Mucosa of descending colon (tissue), 3 donors: ENCODE data around the gene KRTAP5-8. TPM values are rescaled to one million over a fixed set of nuclear protein-coding genes. Genes with fewer than 3 reads are reported as not detected.
"Not testable (repeated sequence)": the region's sequence is repeated elsewhere in the genome, so short reads cannot be mapped to it uniquely, and the experiment has no call there.

Experiments used
- ATAC-seq: fragments of 200-7000 bp; cut with Tn5 transposase; one replicate; pipeline ENCODE4 v1.9.1; 2020; ENCODE audit warnings: mild to moderate bottlenecking, moderate library complexity
- DNase-seq, 3 donors: peaks; one replicate each; pipeline ENCODE4 v3.0.0-alpha.2; 2020
- H3K36me3 ChIP-seq: fragments of 200-600 bp; one replicate; pipeline ENCODE4 v1.8.0; 2021; ENCODE audit warnings: low read depth, mild to moderate bottlenecking
- H3K4me1 ChIP-seq: fragments of 200-600 bp; one replicate; pipeline ENCODE4 v1.8.0; 2021; ENCODE audit warnings: low read depth, mild to moderate bottlenecking
- H3K4me3 ChIP-seq: fragments of 200-600 bp; one replicate; pipeline ENCODE4 v1.8.0; 2021; ENCODE audit warnings: mild to moderate bottlenecking
- H3K9me3 ChIP-seq: fragments of 200-600 bp; one replicate; pipeline ENCODE4 v1.8.0; 2021; ENCODE audit warnings: mild to moderate bottlenecking
- intact Hi-C, 2 donors: fragments of 100-400 bp; cut with DNase I in 1 of 2; cut with micrococcal nuclease in 1 of 2; formaldehyde crosslinking; loops; one replicate each; pipeline versions ENCODE4 v1.11.0 to v1.11.1; 2022; cut with DNase I, micrococcal nuclease
- long read RNA-seq, 2 donors: library from polyadenylated mRNA; unstranded; transcript quantifications; one replicate each; pipeline ENCODE4 v2.0.0, GENCODE V29; 2019 to 2021
- total RNA-seq, 3 donors: library from RNA; stranded (reverse); fragmentation: NEBNext Ultra II Directional in 2 of 3; extraction: Animal tissue kit (Norgen Biotek cat#: 25700) in 2 of 3; gene quantifications; one replicate each; pipeline versions ENCODE4 v1.2.1 to v1.2.4, GENCODE V29; 2021 to 2023
- TF ChIP-seq, protein P1 (sequence below): fragments of 200-600 bp; IDR thresholded peaks from one replicate; pipeline ENCODE4 v1.8.0; 2022; ENCODE audit warnings: antibody characterized with exemption, mild to moderate bottlenecking
- donor health status: DM: no; HTN: no; CAD: no; lungs with moderate emphysema.
- donor health status: DM: no; HTN: no; CAD: no.
- donor health status: DM: no; HTN: yes; CAD: no.

The KRTAP5-8 gene, protein sequence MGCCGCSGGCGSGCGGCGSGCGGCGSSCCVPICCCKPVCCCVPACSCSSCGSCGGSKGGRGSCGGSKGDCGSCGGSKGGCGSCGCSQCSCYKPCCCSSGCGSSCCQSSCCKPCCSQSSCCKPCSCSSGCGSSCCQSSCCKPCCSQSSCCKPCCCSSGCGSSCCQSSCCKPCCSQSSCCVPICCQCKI
- total RNA-seq = 1 to 10 TPM in 1 of 3 donors, under 1 TPM in 1, not detected in 1; 0.35 to 1.1 TPM
- long read RNA-seq, donor 1 = 0 reads
- long read RNA-seq, donor 2 = 0 reads

GRCh38 chr11:71537977-71538665 lies at the start of gene KRTAP5-8:
Gene KRTAP5-8 (plus strand): TSS chr11:71538025. CDS start chr11:71538056, 31 bp downstream.
- ATAC-seq, H3K4me3 ChIP-seq, H3K4me1 ChIP-seq, H3K36me3 ChIP-seq, H3K9me3 ChIP-seq, DNase-seq, intact Hi-C loops: not testable (repeated sequence)

DNA sequence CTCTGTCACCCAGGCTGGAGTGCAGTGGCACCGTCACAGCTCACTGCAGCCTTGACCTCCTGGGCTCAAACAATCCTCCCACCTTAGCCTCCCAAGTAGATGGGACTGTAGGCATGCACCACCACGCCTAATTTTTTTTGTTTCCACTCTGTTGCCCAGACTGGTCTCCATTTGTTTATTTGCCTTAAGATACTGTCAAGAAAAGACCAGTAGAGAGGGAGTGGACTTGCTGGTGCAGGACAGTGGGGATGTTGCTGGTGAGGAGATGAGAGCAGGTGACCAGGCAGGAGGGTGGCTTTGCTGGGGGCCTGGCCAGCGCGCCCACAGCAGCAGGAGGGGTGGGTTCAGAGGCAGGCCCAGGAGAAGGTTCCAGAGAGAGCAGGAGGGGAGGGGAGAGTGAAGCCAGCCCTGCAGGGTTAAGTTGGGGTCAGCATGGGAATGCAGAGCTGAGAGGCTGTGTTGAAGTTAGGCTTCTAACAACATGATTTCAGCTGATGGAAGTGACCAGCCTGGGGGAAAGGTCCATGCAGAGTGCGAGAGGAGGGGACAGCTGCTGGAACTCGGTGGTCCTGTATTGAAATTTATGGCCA lies 49.0 kb upstream of the KRTAP5-8 start:
- Histone ChIP-seq H3K36me3 (peaks cover 15% of the 10 kb centered on the region), H3K9me3 (no peaks in the 10 kb centered on the region), H3K4me3 (no peak overlapping the region), H3K4me1 (no peaks in the 10 kb centered on the region)
- TF ChIP-seq, protein P1, sequence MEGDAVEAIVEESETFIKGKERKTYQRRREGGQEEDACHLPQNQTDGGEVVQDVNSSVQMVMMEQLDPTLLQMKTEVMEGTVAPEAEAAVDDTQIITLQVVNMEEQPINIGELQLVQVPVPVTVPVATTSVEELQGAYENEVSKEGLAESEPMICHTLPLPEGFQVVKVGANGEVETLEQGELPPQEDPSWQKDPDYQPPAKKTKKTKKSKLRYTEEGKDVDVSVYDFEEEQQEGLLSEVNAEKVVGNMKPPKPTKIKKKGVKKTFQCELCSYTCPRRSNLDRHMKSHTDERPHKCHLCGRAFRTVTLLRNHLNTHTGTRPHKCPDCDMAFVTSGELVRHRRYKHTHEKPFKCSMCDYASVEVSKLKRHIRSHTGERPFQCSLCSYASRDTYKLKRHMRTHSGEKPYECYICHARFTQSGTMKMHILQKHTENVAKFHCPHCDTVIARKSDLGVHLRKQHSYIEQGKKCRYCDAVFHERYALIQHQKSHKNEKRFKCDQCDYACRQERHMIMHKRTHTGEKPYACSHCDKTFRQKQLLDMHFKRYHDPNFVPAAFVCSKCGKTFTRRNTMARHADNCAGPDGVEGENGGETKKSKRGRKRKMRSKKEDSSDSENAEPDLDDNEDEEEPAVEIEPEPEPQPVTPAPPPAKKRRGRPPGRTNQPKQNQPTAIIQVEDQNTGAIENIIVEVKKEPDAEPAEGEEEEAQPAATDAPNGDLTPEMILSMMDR = no peak
- no peak for DNase-seq
- intact Hi-C loops = no loop called here
- ATAC-seq = no peak

- no peak for ATAC-seq
- H3K4me1 ChIP-seq = no peaks in the 10 kb centered on the region
- H3K4me3 ChIP-seq = no peak overlapping the region
- no peak for DNase-seq
- intact Hi-C loops = no loop called here
- H3K36me3 ChIP-seq = peaks cover 11% of the 10 kb centered on the region
- H3K9me3 ChIP-seq = no peaks in the 10 kb centered on the region
- TF ChIP-seq, protein P1 = no peak
Measured at GRCh38 chr11:71489311-71490043, 48.3 kb upstream of the KRTAP5-8 start.

GRCh38 chr11:71490044-71490730 lies 47.6 kb upstream of the KRTAP5-8 start:
- TF ChIP-seq, protein P1 = no peak
- H3K4me1 ChIP-seq = no peaks in the 10 kb centered on the region
- no peaks in the 10 kb centered on the region for H3K9me3 ChIP-seq
- no peak overlapping the region for H3K4me3 ChIP-seq
- H3K36me3 ChIP-seq = peaks cover 11% of the 10 kb centered on the region
- intact Hi-C loops = no loop called here
- ATAC-seq = no peak
- no peak for DNase-seq

GRCh38 chr11:71490731-71491390 lies 47.0 kb upstream of the KRTAP5-8 start:
- TF ChIP-seq, protein P1 = no peak
- peaks cover 11% of the 10 kb centered on the region for H3K36me3 ChIP-seq
- no peak for ATAC-seq

More at GRCh38 chr11:71490731-71491390, 47.0 kb upstream of the KRTAP5-8 start:
- Histone ChIP-seq H3K4me3 (no peak overlapping the region), H3K9me3 (no peaks in the 10 kb centered on the region), H3K4me1 (no peaks in the 10 kb centered on the region)
- DNase-seq = no peak
- intact Hi-C loops = no loop called here
